HT-29 (cell line): Measurements from ENCODE around the gene REXO1. TPM values are rescaled to one million over a fixed set of nuclear protein-coding genes. Genes with fewer than 3 reads are reported as not detected.

Experiments
- DNase-seq: peaks from one replicate; pipeline ENCODE4 v3.0.0-alpha.2; 2015; ENCODE audit warnings: low spot score
- total RNA-seq: library from RNA; depleted of rRNA; stranded (reverse); fragments of >200 nt; shearing (Covaris generic); gene quantifications from 2 replicates; pipeline ENCODE4 v1.2.3, GENCODE V29; 2014

Gene REXO1
- total RNA-seq, 1 experiment from 2014 or later: 26.1 TPM

GRCh38 chr19:1849132-1849474, 820 bp upstream of the REXO1 start:
- DNase-seq: no peak

- peak; percentile 41 for DNase-seq
Measured at GRCh38 chr19:1847684-1848398, 442 bp downstream of the REXO1 start.

GRCh38 chr19:1847348-1847683, 967 bp downstream of the REXO1 start:
- DNase-seq: no peak

- DNase-seq: no peak
Measured at GRCh38 chr19:1846517-1847204, 1.6 kb downstream of the REXO1 start.

GRCh38 chr19:1845642-1846041, 2.6 kb downstream of the REXO1 start:
- no peak for DNase-seq

- DNase-seq: no peak
Measured at GRCh38 chr19:1845125-1845515, 3.2 kb downstream of the REXO1 start.

GRCh38 chr19:1844513-1845124, 3.7 kb downstream of the REXO1 start:
- DNase-seq: no peak

GRCh38 chr19:1843646-1844394, 4.5 kb downstream of the REXO1 start:
- no peak for DNase-seq

GRCh38 chr19:1843116-1843515, 5.2 kb downstream of the REXO1 start:
- no peak for DNase-seq

GRCh38 chr19:1841209-1841924, 6.9 kb downstream of the REXO1 start:
- DNase-seq: no peak

- DNase-seq: no peak
Measured at GRCh38 chr19:1840541-1841115, 7.7 kb downstream of the REXO1 start.

- no peak for DNase-seq
Measured at GRCh38 chr19:1839658-1840540, 8.4 kb downstream of the REXO1 start.

- DNase-seq: peak; percentile 40
Measured at GRCh38 chr19:1837625-1838105, 10.6 kb downstream of the REXO1 start.

- DNase-seq: no peak
Measured at GRCh38 chr19:1837222-1837565, 11.1 kb downstream of the REXO1 start.

GRCh38 chr19:1836458-1837221, 11.6 kb downstream of the REXO1 start:
- DNase-seq: no peak

GRCh38 chr19:1833540-1833939, 14.7 kb downstream of the REXO1 start:
- DNase-seq: no peak

GRCh38 chr19:1832046-1832663, 16.1 kb downstream of the REXO1 start:
- DNase-seq: no peak

GRCh38 chr19:1830978-1831377, 17.3 kb downstream of the REXO1 start:
- DNase-seq: no peak

GRCh38 chr19:1830568-1830967, 17.7 kb downstream of the REXO1 start:
- no peak for DNase-seq
